GM23338 (cell line): Measurements from ENCODE around the gene PTP4A2. TPM values are rescaled to one million over a fixed set of nuclear protein-coding genes. Genes with fewer than 3 reads are reported as not detected.

ENCODE experiments used
- ATAC-seq: fragments of 200-7000 bp; cut with Tn5 transposase; 3 replicates; pipeline ENCODE4 v1.9.1; 2020
- DNase-seq: peaks from one replicate; pipeline ENCODE4 v3.0.0-alpha.2; 2015; ENCODE audit warnings: low spot score
- H2AFZ ChIP-seq: fragments of 200-600 bp; sonication (generic); 2 replicates; pipeline ENCODE4 v1.8.0; 2016; ENCODE audit warnings: antibody characterized with exemption, mild to moderate bottlenecking, moderate library complexity
- H3F3A ChIP-seq: fragments of 200-600 bp; sonication (generic); replicated peaks from 2 replicates; pipeline ENCODE4 v1.8.0; 2017; ENCODE audit warnings: antibody characterized with exemption, mixed run types, low read depth
- H3K27ac ChIP-seq: fragments of 200-600 bp; sonication (generic); 2 replicates; pipeline ENCODE4 v1.6.1; 2016; ENCODE audit warnings: low read depth
- H3K27me3 ChIP-seq: fragments of 200-600 bp; sonication (generic); 2 replicates; pipeline ENCODE4 v1.8.0; 2016; ENCODE audit warnings: mild to moderate bottlenecking, mixed run types, moderate library complexity; ENCODE audit not compliant: insufficient read depth
- H3K36me3 ChIP-seq: fragments of 200-600 bp; sonication (generic); 2 replicates; pipeline ENCODE4 v1.8.0; 2016; ENCODE audit warnings: mild to moderate bottlenecking; ENCODE audit not compliant: insufficient read depth
- H3K4me1 ChIP-seq: fragments of 200-600 bp; sonication (generic); 2 replicates; pipeline ENCODE4 v1.8.0; 2016; ENCODE audit warnings: mild to moderate bottlenecking, moderate library complexity; ENCODE audit not compliant: insufficient read depth
- H3K4me2 ChIP-seq: fragments of 200-600 bp; sonication (generic); 2 replicates; pipeline ENCODE4 v1.7.1; 2017; ENCODE audit warnings: mixed run types
- H3K4me3 ChIP-seq: fragments of 200-600 bp; sonication (generic); 2 replicates; pipeline ENCODE4 v1.6.1; 2016; ENCODE audit warnings: mixed run types
- H3K79me2 ChIP-seq: fragments of 200-600 bp; sonication (generic); replicated peaks from 2 replicates; pipeline ENCODE4 v1.8.0; 2017; ENCODE audit warnings: mild to moderate bottlenecking; ENCODE audit not compliant: insufficient read depth
- H3K9me2 ChIP-seq: fragments of 200-600 bp; sonication (generic); 2 replicates; pipeline ENCODE4 v1.8.0; 2017; ENCODE audit not compliant: insufficient read depth
- H4K20me1 ChIP-seq: fragments of 200-600 bp; sonication (generic); replicated peaks from 2 replicates; pipeline ENCODE4 v1.8.0; 2017; ENCODE audit warnings: mild to moderate bottlenecking; ENCODE audit not compliant: insufficient read depth
- H3K27ac Mint-ChIP-seq: 2 replicates; pipeline ENCODE4 v1.8.0; 2020; ENCODE audit warnings: inconsistent platforms, mild to moderate bottlenecking, moderate library complexity, mixed read lengths
- H3K27me3 Mint-ChIP-seq: 3 replicates; pipeline ENCODE4 v1.8.0; 2022; ENCODE audit warnings: low read depth, mild to moderate bottlenecking, moderate library complexity, mixed read lengths, inconsistent platforms; ENCODE audit not compliant: insufficient read depth, poor library complexity
- H3K36me3 Mint-ChIP-seq: 3 replicates; pipeline ENCODE4 v1.8.0; 2021; ENCODE audit warnings: low read depth, mild to moderate bottlenecking, inconsistent platforms, moderate library complexity, mixed read lengths
- H3K4me1 Mint-ChIP-seq: 3 replicates; pipeline ENCODE4 v1.8.0; 2020; ENCODE audit warnings: mild to moderate bottlenecking, inconsistent platforms, mixed read lengths
- H3K4me3 Mint-ChIP-seq: 3 replicates; pipeline ENCODE4 v1.8.0; 2021; ENCODE audit warnings: moderate library complexity, mild to moderate bottlenecking, inconsistent platforms, mixed read lengths
- H3K9me3 Mint-ChIP-seq: 3 replicates; pipeline ENCODE4 v1.8.0; 2020; ENCODE audit warnings: moderate library complexity, mild to moderate bottlenecking, inconsistent platforms, mixed read lengths
- CREB1 ChIP-seq: fragments of 250-450 bp; sonication (Bioruptor Pico); IDR thresholded peaks from 2 replicates; pipeline ENCODE4 v1.5.0; 2020; ENCODE audit warnings: low read depth, mild to moderate bottlenecking, moderate library complexity
- EZH2 ChIP-seq: fragments of 200-600 bp; sonication (generic); IDR thresholded peaks from one replicate; pipeline ENCODE4 v1.8.0; 2017; ENCODE audit warnings: antibody characterized with exemption, mild to moderate bottlenecking, low read depth; ENCODE audit not compliant: unreplicated experiment
- JUNB ChIP-seq: IDR thresholded peaks from one replicate; pipeline ENCODE4 v1.6.1; 2016; ENCODE audit warnings: antibody characterized with exemption; ENCODE audit not compliant: unreplicated experiment
- NANOG ChIP-seq: IDR thresholded peaks from 2 replicates; pipeline ENCODE4 v1.6.1; 2016; ENCODE audit warnings: antibody characterized with exemption, borderline replicate concordance
- POLR2AphosphoS5 ChIP-seq: IDR thresholded peaks from 2 replicates; pipeline ENCODE4 v1.6.1; 2016; ENCODE audit warnings: antibody characterized with exemption, low read depth
- STAT1 ChIP-seq: IDR thresholded peaks from one replicate; pipeline ENCODE4 v1.6.1; 2016; ENCODE audit warnings: antibody characterized with exemption; ENCODE audit not compliant: unreplicated experiment
- ZNF114 ChIP-seq: fragments of 250-450 bp; sonication (Bioruptor Pico); IDR thresholded peaks from 2 replicates; pipeline ENCODE4 v1.5.0; 2020; ENCODE audit warnings: mild to moderate bottlenecking, moderate library complexity
- ZNF331 ChIP-seq: fragments of 250-450 bp; sonication (Bioruptor Pico); IDR thresholded peaks from 2 replicates; pipeline ENCODE4 v1.5.0; 2020; ENCODE audit warnings: low read depth, mild to moderate bottlenecking, moderate library complexity
- polyA plus RNA-seq: library from polyadenylated mRNA; unstranded; fragments of >200 nt; fragmentation: Nextera tagmentation; extraction: Ambion mirVana; gene quantifications from 2 replicates; pipeline ENCODE4 v1.2.1, GENCODE V29; 2016
- total RNA-seq: library from RNA; depleted of rRNA; stranded (reverse); fragments of >200 nt; shearing (Covaris generic); gene quantifications from 2 replicates; pipeline ENCODE4 v1.2.3, GENCODE V29; 2014
- TF ChIP-seq, protein P1 (sequence below), 2 experiments: fragments of 200-600 bp in 1 of 2; sonication (generic) in 1 of 2; conservative IDR thresholded peaks; 2 replicates each; pipeline versions ENCODE4 v1.5.1 to v1.6.1; 2016 to 2017; ENCODE audit warnings: antibody characterized with exemption in 2 of 2, low read depth in 2 of 2, mild to moderate bottlenecking in 2 of 2, moderate library complexity in 1 of 2
- TF ChIP-seq, protein P2 (sequence below): IDR thresholded peaks from 2 replicates; pipeline ENCODE4 v1.6.1; 2016; ENCODE audit warnings: antibody characterized with exemption
- TF ChIP-seq, protein P3 (sequence below): IDR thresholded peaks from one replicate; pipeline ENCODE4 v1.6.1; 2018; ENCODE audit warnings: antibody characterized with exemption; ENCODE audit not compliant: unreplicated experiment

Gene PTP4A2
- total and polyA plus RNA-seq, 2 experiments from 2014 or later, result 153 to 260 TPM

DNA sequence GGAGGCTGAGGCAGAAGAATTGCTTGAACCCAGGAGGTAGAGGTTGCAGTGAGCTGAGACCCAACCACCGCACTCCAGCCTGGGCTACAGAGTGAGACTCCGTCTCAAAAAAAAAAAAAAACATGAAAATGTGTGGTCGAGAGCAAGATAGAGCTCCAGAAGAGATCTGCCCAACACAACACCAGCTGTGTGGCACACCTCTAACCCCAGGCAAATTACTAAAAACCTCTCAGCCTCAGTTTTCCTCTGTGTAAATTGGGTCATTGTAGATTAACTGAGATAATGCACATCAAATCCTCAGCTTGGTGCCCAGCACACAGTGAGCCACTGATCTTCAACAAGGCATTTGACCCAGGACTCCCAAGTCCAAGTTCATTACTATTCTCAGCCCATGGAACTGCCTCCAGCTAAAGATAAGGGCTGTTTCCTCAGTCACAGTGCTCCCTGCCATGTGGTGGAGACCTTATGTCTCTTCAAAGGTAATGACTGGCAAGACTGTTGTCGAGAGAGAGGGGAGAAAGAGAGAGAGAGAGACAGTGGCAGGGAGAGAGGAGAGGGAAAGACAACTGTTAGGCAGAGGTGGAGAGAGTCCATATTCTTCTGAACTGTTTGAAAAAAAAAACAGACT is 58.1 kb downstream of the PTP4A2 start (continued):
- TF ChIP-seq, protein P1, sequence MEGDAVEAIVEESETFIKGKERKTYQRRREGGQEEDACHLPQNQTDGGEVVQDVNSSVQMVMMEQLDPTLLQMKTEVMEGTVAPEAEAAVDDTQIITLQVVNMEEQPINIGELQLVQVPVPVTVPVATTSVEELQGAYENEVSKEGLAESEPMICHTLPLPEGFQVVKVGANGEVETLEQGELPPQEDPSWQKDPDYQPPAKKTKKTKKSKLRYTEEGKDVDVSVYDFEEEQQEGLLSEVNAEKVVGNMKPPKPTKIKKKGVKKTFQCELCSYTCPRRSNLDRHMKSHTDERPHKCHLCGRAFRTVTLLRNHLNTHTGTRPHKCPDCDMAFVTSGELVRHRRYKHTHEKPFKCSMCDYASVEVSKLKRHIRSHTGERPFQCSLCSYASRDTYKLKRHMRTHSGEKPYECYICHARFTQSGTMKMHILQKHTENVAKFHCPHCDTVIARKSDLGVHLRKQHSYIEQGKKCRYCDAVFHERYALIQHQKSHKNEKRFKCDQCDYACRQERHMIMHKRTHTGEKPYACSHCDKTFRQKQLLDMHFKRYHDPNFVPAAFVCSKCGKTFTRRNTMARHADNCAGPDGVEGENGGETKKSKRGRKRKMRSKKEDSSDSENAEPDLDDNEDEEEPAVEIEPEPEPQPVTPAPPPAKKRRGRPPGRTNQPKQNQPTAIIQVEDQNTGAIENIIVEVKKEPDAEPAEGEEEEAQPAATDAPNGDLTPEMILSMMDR (conservative IDR thresholded peaks at IDR 0.05; ENCODE audit: low read depth in 2 of 2), result no peak
- TF ChIP-seq, protein P2, sequence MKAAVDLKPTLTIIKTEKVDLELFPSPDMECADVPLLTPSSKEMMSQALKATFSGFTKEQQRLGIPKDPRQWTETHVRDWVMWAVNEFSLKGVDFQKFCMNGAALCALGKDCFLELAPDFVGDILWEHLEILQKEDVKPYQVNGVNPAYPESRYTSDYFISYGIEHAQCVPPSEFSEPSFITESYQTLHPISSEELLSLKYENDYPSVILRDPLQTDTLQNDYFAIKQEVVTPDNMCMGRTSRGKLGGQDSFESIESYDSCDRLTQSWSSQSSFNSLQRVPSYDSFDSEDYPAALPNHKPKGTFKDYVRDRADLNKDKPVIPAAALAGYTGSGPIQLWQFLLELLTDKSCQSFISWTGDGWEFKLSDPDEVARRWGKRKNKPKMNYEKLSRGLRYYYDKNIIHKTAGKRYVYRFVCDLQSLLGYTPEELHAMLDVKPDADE, result no peak
- TF ChIP-seq EZH2 (no peak), ZNF114 (CRISPR knock-in tag) (no peak), CREB1 (CRISPR knock-in tag) (no peak)
- TF ChIP-seq, protein P3, sequence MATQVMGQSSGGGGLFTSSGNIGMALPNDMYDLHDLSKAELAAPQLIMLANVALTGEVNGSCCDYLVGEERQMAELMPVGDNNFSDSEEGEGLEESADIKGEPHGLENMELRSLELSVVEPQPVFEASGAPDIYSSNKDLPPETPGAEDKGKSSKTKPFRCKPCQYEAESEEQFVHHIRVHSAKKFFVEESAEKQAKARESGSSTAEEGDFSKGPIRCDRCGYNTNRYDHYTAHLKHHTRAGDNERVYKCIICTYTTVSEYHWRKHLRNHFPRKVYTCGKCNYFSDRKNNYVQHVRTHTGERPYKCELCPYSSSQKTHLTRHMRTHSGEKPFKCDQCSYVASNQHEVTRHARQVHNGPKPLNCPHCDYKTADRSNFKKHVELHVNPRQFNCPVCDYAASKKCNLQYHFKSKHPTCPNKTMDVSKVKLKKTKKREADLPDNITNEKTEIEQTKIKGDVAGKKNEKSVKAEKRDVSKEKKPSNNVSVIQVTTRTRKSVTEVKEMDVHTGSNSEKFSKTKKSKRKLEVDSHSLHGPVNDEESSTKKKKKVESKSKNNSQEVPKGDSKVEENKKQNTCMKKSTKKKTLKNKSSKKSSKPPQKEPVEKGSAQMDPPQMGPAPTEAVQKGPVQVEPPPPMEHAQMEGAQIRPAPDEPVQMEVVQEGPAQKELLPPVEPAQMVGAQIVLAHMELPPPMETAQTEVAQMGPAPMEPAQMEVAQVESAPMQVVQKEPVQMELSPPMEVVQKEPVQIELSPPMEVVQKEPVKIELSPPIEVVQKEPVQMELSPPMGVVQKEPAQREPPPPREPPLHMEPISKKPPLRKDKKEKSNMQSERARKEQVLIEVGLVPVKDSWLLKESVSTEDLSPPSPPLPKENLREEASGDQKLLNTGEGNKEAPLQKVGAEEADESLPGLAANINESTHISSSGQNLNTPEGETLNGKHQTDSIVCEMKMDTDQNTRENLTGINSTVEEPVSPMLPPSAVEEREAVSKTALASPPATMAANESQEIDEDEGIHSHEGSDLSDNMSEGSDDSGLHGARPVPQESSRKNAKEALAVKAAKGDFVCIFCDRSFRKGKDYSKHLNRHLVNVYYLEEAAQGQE, result no peak

DNA sequence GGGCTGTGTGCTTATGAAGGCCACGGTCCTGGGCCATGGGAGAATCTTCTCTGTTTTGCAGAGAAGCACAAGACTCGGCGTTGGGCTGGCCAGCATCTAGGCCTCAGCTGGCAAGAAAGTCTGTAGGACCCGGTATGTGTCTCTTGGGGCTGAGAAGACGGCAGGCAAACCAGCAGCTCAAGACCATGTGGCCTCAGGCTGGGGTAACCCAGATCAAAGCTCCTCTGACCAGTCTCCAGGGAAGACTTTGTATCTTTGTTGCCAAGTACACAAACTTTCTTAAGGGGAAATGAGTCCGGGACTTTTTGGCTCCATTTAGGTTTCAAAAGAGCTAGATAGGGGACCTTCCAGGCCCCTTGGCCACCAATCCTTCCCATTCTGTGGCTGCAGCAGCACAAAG is 60.1 kb downstream of the PTP4A2 start:
- Histone ChIP-seq H3K4me3 (no peak overlapping the region), H3K4me2 (no peak overlapping the region), H3K4me1 (no peaks in the 10 kb centered on the region; the same call in 1 of the 2 replicates), H3K36me3 (no peaks in the 10 kb centered on the region), H4K20me1 (no peaks in the 10 kb centered on the region), H3K27me3 (no peaks in the 10 kb centered on the region), H2AFZ (no peak overlapping the region), H3F3A (no peaks in the 10 kb centered on the region), H3K79me2 (no peaks in the 10 kb centered on the region), H3K27ac (no peak overlapping the region), H3K9me2 (no peaks in the 10 kb centered on the region)
- no peaks in the 10 kb centered on the region for H3K9me3 Mint-ChIP-seq
- ATAC-seq (no peak), DNase-seq (no peak)
- H3K27me3 Mint-ChIP-seq, result no peaks in the 10 kb centered on the region
- no peak overlapping the region for H3K4me3 Mint-ChIP-seq
- no peak overlapping the region for H3K27ac Mint-ChIP-seq
- H3K36me3 Mint-ChIP-seq, result no peaks in the 10 kb centered on the region
- H3K4me1 Mint-ChIP-seq, result peaks cover 3% of the 10 kb centered on the region; the same call in 1 of the 3 replicates
- TF ChIP-seq, protein P2, result no peak
- TF ChIP-seq NANOG (no peak), STAT1 (no peak), POLR2AphosphoS5 (no peak), ZNF331 (CRISPR knock-in tag) (no peak), ZNF114 (CRISPR knock-in tag) (no peak), JUNB (no peak)
- TF ChIP-seq, protein P1 (conservative IDR thresholded peaks at IDR 0.05; ENCODE audit: low read depth in 2 of 2), result no peak
- TF ChIP-seq, protein P3, result no peak
